Right kidney (tissue), 1 donor: ENCODE data around the gene OSBPL1A.
"Not testable (repeated sequence)": the region's sequence is repeated elsewhere in the genome, so short reads cannot be mapped to it uniquely, and the experiment has no call there.

Experiments
- DNase-seq: peaks from one replicate; pipeline ENCODE4 v3.0.0-alpha.2; 2016

OSBPL1A gene

GRCh38 chr18:24398540-24398939, 916 bp upstream of the OSBPL1A start:
- no peak for DNase-seq

GRCh38 chr18:24397131-24397693, 412 bp downstream of the OSBPL1A start:
- no peak for DNase-seq

- no peak for DNase-seq
These were observed 1.5 kb downstream of the OSBPL1A start for GRCh38 chr18:24396082-24396633.

GRCh38 chr18:24395049-24395795, 2.4 kb downstream of the OSBPL1A start:
- no peak for DNase-seq

- DNase-seq = no peak
These were observed 8.7 kb downstream of the OSBPL1A start for GRCh38 chr18:24388957-24389356.

- no peak for DNase-seq
These were observed 10.9 kb downstream of the OSBPL1A start for GRCh38 chr18:24386681-24387080.

GRCh38 chr18:24381126-24381525, 16.5 kb downstream of the OSBPL1A start:
- no peak for DNase-seq

GRCh38 chr18:24380163-24380747, 17.4 kb downstream of the OSBPL1A start:
- DNase-seq = no peak

GRCh38 chr18:24378598-24378997, 19.0 kb downstream of the OSBPL1A start:
- no peak for DNase-seq

- not testable (repeated sequence) for DNase-seq
These were observed 21.1 kb downstream of the OSBPL1A start for GRCh38 chr18:24376531-24376930.

GRCh38 chr18:24373328-24373727, 24.3 kb downstream of the OSBPL1A start:
- no peak for DNase-seq

- DNase-seq = no peak
These were observed 25.2 kb downstream of the OSBPL1A start for GRCh38 chr18:24372279-24372872.

GRCh38 chr18:24370120-24370519, 27.5 kb downstream of the OSBPL1A start:
- no peak for DNase-seq

- DNase-seq = no peak
These were observed 28.2 kb downstream of the OSBPL1A start for GRCh38 chr18:24369426-24369825.

- DNase-seq = no peak
These were observed 28.9 kb downstream of the OSBPL1A start for GRCh38 chr18:24368749-24369148.

GRCh38 chr18:24366328-24366727, 31.3 kb downstream of the OSBPL1A start:
- DNase-seq = no peak

GRCh38 chr18:24364177-24364576, 33.4 kb downstream of the OSBPL1A start:
- DNase-seq = no peak

- no peak for DNase-seq
These were observed 34.9 kb downstream of the OSBPL1A start for GRCh38 chr18:24362757-24363156.

GRCh38 chr18:24359787-24360530, 37.7 kb downstream of the OSBPL1A start:
- DNase-seq = peak; percentile 36

- no peak for DNase-seq
These were observed 43.3 kb downstream of the OSBPL1A start for GRCh38 chr18:24354278-24354677.

GRCh38 chr18:24346254-24346653, 51.4 kb downstream of the OSBPL1A start:
- no peak for DNase-seq

- no peak for DNase-seq
These were observed 53.1 kb downstream of the OSBPL1A start for GRCh38 chr18:24344509-24344908.
